OCI-LY3 (cell line): ENCODE results near the gene FAM222B.

ENCODE experiments used
- EZH2phosphoT487 ChIP-seq: fragments of 200-600 bp; shearing (Covaris generic); IDR thresholded peaks from 2 replicates; pipeline ENCODE4 v1.6.1; 2018; ENCODE audit warnings: antibody characterized with exemption, mixed run types, low read depth
- TF ChIP-seq, protein P1 (sequence below): fragments of 200-600, 300-600 bp; sonication (generic); IDR thresholded peaks from 2 replicates; pipeline ENCODE4 v1.5.1; 2014; ENCODE audit warnings: antibody characterized with exemption, low read length, low read depth

DNA sequence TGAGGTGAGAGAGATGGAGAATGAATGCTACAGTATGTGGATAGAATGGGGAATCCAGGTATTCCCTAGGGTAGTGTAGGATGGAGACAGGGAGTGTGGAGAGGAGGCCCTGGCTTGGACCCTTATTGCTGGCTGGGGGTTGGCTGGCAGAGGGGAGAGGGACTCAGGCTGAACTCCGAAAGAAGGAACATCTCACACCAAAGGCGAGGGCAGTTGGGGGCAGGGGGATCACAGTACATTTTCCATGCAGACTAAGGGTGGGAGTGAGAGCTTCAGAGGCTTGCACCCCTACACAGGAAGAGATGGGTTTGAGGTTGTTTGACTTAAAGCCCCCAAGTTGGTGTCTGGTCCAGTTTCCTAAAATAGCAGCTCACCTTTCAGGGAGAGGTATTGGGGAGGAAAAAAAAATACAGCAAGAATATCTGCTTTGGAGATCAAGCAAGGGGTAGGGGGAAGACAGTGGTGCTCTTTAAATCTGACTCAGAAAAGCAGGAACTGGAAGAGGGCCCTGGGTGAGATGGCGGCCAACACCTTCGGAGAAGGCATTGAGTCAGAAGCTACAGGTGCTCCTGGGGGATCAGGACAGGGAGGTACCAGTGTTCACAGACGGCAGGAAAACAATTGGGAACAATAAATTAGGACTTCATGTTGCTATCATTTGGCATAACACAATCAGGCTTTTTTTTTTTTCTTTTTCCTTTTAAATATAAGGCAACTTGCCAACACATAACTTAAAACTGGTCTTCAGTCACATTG is 86.4 kb downstream of the FAM222B start:
- TF ChIP-seq, protein P1, sequence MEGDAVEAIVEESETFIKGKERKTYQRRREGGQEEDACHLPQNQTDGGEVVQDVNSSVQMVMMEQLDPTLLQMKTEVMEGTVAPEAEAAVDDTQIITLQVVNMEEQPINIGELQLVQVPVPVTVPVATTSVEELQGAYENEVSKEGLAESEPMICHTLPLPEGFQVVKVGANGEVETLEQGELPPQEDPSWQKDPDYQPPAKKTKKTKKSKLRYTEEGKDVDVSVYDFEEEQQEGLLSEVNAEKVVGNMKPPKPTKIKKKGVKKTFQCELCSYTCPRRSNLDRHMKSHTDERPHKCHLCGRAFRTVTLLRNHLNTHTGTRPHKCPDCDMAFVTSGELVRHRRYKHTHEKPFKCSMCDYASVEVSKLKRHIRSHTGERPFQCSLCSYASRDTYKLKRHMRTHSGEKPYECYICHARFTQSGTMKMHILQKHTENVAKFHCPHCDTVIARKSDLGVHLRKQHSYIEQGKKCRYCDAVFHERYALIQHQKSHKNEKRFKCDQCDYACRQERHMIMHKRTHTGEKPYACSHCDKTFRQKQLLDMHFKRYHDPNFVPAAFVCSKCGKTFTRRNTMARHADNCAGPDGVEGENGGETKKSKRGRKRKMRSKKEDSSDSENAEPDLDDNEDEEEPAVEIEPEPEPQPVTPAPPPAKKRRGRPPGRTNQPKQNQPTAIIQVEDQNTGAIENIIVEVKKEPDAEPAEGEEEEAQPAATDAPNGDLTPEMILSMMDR = no peak
- no peak for TF ChIP-seq EZH2phosphoT487
